Central memory CD4-positive, alpha-beta T cell (primary cell): Measurements from ENCODE around the gene NDUFAF5.
A peak's percentile ranks its signal among the peaks of the same experiment; 100 is the strongest.
"Not testable (repeated sequence)": the region's sequence is repeated elsewhere in the genome, so short reads cannot be mapped to it uniquely, and the experiment has no call there.

ENCODE experiments used
- DNase-seq: peaks from one replicate; pipeline ENCODE4 v3.0.0; 2022
- total RNA-seq, 3 experiments: gene quantifications; one replicate each; lab custom pipeline; 2026; lab: John Stamatoyannopoulos, UW

Gene NDUFAF5, protein sequence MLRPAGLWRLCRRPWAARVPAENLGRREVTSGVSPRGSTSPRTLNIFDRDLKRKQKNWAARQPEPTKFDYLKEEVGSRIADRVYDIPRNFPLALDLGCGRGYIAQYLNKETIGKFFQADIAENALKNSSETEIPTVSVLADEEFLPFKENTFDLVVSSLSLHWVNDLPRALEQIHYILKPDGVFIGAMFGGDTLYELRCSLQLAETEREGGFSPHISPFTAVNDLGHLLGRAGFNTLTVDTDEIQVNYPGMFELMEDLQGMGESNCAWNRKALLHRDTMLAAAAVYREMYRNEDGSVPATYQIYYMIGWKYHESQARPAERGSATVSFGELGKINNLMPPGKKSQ
- total RNA-seq = 17.6 to 27.6 (median 18.4) reads per million in 3 experiments

- peak; percentile 92 for DNase-seq
Measured at GRCh38 chr20:13784893-13785715, at the start of gene NDUFAF5, which contains the start of gene ESF1. NDUFAF5 (plus strand) TSS chr20:13785028; CDS start chr20:13785069, 41 bp downstream. ESF1 (minus strand) TSS chr20:13784919; CDS start chr20:13783140, 1,779 bp downstream.

- no peak for DNase-seq
Measured at GRCh38 chr20:13735826-13736225, 49.0 kb upstream of the NDUFAF5 start.

- no peak for DNase-seq
Measured at GRCh38 chr20:13736436-13737191, 48.2 kb upstream of the NDUFAF5 start.

GRCh38 chr20:13738187-13738586, 46.6 kb upstream of the NDUFAF5 start:
- DNase-seq = not testable (repeated sequence)

DNA sequence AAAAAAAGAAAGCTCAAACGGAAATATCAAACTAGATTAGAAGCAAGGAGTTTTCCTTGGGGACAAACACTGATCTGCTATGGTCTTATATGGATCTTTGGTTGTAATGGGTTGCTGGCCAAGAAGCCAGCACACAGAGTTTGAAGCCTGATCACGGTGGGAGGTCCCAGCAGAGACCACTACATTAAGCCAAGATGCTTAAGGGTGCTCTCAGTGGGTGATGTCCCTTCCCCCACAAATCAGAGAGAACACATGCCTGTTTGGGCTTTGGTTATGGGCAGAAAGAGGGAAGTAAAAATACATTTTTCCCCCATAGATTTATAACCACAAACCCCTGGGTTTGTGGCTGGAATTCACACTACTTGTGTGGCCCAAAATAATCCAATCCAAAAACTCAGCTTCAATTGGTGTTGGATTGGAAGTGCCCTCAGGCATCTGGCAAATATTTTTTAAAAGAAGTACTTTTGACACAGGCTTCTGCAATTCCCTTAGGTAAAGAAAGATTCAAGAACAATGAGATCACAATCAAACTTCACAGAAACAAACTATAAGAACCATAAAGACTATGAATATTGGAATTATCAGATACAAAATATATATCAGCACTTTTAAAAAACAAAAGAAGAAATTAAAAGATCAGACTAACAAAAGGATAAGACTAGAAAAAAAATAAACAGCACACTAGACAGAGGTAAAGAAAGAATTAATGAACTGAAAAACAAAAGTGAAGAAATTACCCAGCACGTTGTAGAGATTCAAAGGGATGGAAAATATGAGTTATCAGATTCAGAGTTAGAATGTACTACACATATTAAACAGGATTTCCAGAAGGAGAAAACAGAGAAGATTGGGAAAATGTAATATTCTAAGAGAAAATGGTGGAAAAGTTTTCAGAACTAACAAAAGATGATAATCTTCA, 44.8 kb upstream of the NDUFAF5 start:
- DNase-seq = no peak

DNA sequence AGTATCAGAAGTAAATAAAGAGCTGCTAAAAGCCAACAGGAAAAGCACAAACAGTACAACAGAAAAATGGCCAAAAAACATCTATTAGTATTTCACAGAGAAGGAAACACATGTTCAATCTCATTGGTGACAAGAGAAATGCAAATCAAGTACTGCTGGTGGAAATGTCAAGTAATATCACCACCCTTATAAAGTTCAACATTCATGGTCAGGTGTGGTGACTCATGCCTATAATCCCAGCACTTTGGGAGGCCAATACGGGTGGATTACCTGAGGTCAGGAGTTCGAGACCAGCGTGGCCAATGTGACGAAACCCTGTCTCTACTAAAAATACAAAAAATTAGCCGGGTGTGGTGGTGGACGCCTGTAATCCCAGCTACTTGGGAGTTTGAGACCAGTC, 42.9 kb upstream of the NDUFAF5 start:
- no peak for DNase-seq

- no peak for DNase-seq
Measured at GRCh38 chr20:13744352-13744751, 40.5 kb upstream of the NDUFAF5 start.

GRCh38 chr20:13745784-13746183, 39.0 kb upstream of the NDUFAF5 start:
- no peak for DNase-seq

DNA sequence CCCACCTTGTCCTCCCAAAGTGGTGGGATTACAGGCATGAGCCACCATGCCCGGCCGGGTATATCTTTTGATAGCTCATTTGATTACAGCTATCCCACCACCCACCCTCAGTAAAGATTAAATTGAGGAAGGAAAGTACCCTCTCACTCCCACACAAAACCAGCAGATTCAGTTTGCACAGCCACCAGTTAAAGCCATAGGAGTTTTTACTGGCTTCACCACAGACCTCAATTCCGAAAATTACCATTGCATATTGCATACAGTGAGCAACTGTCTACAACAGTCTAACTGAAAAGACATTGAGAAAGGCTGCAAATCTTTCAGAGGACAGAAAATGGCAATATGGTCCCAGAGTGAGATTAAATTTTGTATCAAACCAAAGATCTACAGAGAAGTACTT, 35.0 kb upstream of the NDUFAF5 start:
- DNase-seq = no peak

GRCh38 chr20:13753436-13754036, 31.3 kb upstream of the NDUFAF5 start:
- DNase-seq = no peak

DNA sequence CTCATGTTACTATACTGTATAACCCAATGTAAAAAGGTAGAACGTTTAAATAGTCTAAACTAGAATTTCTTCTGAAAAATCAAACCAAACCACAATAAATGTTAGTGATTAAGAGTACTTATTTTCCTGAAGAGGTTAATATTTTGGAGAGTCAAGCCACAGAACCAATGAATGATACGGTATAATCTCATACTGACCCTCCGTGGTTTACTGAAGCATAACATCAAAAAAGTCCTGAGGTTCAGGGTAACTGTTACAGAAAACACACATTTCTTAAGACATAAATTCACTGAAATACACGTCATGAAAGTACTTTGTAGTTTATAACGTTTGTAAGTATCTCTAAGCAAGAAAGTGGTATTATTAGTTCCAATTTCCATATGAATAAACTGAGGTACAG, 29.0 kb upstream of the NDUFAF5 start:
- no peak for DNase-seq

GRCh38 chr20:13756551-13756950, 28.3 kb upstream of the NDUFAF5 start:
- no peak for DNase-seq

DNA sequence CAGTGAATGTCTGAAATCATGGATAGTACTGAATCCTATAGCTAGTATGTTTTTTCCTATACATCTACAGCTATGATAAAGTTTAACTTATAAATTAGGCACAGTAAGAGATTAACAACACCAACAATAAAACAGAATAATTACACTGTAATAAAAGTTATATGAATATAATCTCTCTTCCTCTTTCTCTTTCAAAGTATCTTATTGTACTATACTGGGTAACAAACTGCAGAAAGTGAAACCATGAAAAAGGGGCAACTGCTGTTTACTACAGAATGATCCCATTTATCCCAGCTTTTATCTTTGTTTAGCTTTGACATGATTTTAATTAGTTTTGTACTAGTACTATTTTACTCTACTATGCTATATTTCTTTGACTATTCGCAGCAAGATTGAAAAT, 25.9 kb upstream of the NDUFAF5 start:
- DNase-seq = no peak

- not testable (repeated sequence) for DNase-seq
Measured at GRCh38 chr20:13760451-13760946, 24.3 kb upstream of the NDUFAF5 start.

DNA sequence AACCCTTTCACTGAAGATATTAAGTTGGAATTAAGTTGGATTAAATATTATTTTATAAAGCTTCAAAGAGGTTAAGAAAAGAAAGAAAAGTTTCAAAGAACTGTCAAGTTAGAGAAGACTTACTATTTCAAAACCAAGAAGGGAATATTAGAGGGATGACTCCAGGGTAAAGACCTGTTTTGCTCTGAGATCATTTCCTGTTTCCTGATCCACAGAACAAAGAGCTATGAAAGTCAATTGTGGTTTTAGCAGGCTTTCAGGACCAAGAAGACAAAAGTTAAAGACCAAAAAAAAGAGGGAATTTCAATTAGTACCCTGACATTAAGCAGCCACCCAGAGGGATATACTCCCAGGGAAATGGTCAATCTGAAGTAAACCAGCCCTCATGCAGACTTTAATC, 19.5 kb upstream of the NDUFAF5 start:
- DNase-seq = no peak

- DNase-seq = no peak
Measured at GRCh38 chr20:13765868-13766416, 18.9 kb upstream of the NDUFAF5 start.

GRCh38 chr20:13770141-13770540, 14.7 kb upstream of the NDUFAF5 start:
- no peak for DNase-seq

DNA sequence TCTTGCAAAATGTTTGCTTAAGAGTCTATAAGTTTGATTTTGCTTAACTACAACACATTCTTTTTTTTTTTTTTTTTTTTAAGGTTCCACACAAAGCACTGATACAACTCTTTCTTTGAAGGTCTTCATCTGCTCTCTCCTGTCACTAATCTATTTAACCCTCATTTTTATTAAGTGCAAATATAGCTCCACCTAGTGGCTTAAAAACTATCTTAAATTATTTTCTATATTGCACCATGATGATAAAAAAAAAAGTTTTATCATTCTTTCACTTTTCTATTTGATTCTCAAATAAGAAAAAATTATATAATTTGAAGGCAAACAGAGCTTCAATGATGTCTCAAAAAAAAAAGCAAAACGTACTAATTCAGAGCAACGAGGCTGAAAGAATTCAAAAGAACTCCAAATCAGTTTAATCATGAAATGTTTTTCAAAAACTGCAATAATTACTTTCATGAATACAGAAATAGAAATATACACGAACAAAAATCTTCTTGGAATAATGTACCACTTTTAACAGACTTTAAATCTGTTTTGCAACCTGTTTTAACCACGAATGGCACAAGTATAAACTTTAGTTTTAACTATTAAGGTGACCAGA, 12.9 kb upstream of the NDUFAF5 start:
- DNase-seq = no peak

GRCh38 chr20:13772529-13772928, 12.3 kb upstream of the NDUFAF5 start:
- DNase-seq = no peak

DNA sequence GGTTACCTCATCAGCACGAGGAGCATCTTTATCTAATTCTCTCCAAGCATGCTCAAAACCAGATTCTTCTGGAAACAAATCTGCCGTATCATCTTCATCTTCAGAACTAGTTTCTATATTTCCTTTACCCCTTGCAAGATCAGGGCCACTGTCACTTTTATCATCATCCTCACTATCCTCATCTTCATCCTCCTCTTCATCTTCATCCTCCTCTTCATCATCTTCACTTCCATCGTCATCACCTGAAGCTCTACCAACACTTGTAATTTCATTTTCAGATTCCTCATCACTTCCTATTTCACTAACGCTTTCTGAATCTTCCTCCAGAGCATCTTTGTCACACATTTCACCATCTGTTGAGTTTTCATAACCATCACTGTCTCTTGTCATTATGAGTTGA, 9.0 kb upstream of the NDUFAF5 start:
- DNase-seq = no peak

DNA sequence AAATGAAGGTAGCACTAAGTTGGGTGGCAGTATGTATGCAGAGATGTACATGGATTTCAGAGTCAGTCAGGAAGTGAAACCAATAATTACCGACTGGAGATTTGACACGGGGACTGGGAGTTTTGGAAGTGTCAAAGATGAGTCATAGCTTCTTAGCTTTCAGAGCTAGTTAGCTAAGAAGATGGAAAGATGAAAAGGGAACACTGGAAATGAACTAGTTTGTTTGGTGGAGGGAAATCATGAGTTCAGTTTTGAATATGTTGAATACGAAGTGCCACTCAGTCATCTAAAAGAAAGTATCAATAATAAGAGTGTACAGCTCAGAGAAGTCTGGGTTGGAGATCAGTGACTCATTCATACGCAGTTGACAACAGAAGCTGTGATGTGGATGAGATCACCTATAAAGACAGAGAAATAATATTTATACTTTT, 7.6 kb upstream of the NDUFAF5 start:
- DNase-seq = no peak
